Lung (tissue), 12 donors: Measurements from ENCODE around the gene OCIAD2. TPM values are rescaled to one million over a fixed set of nuclear protein-coding genes. Genes with fewer than 3 reads are reported as not detected.
A peak's percentile ranks its signal among the peaks of the same experiment; 100 is the strongest.

Experiments used
- ATAC-seq: fragments of 200-7000 bp; cut with Tn5 transposase; one replicate; pipeline ENCODE4 v1.9.1; 2020; ENCODE audit warnings: moderate number of reproducible peaks; ENCODE audit not compliant: insufficient read depth, low FRiP score
- DNase-seq, 3 donors: peaks; one replicate each; pipeline ENCODE4 v3.0.0-alpha.2; 2013 to 2017
- H3K27ac ChIP-seq, 2 donors: one replicate each; pipeline ENCODE4 v1.5.1; 2013; ENCODE audit warnings: mild to moderate bottlenecking in 2 of 2, moderate library complexity in 2 of 2, control low read depth in 1 of 2, inconsistent platforms in 1 of 2, low read depth in 1 of 2, low read length in 1 of 2
- H3K27me3 ChIP-seq, 3 donors: one replicate each; pipeline ENCODE4 v1.5.1; 2013; ENCODE audit warnings: low read length in 2 of 3; ENCODE audit not compliant: control insufficient read depth in 3 of 3, insufficient read depth in 3 of 3
- H3K36me3 ChIP-seq, 4 donors: one replicate each; pipeline ENCODE4 v1.5.1; 2013; ENCODE audit warnings: low read length in 4 of 4, mild to moderate bottlenecking in 1 of 4, moderate library complexity in 1 of 4; ENCODE audit not compliant: control insufficient read depth in 4 of 4, insufficient read depth in 4 of 4
- H3K4me1 ChIP-seq, 5 donors: one replicate each; pipeline ENCODE4 v1.5.1; 2013; ENCODE audit warnings: low read length in 5 of 5, mild to moderate bottlenecking in 2 of 5, moderate library complexity in 1 of 5; ENCODE audit not compliant: control insufficient read depth in 5 of 5, insufficient read depth in 5 of 5
- H3K4me3 ChIP-seq: one replicate; pipeline ENCODE4 v1.5.1; 2013; ENCODE audit warnings: mild to moderate bottlenecking, control low read depth, moderate library complexity
- H3K9ac ChIP-seq, 2 donors: one replicate each; pipeline ENCODE4 v1.5.1; 2013; ENCODE audit warnings: low read length in 2 of 2, control low read depth in 1 of 2; ENCODE audit not compliant: insufficient read depth in 1 of 2
- H3K9me3 ChIP-seq, 4 donors: one replicate each; pipeline ENCODE4 v1.5.1; 2013; ENCODE audit warnings: low read length in 3 of 4, mild to moderate bottlenecking in 1 of 4, moderate library complexity in 1 of 4; ENCODE audit not compliant: control insufficient read depth in 4 of 4, insufficient read depth in 3 of 4
- CTCF ChIP-seq: IDR thresholded peaks from 2 replicates; pipeline ENCODE4 v1.5.1; 2012; ENCODE audit warnings: mild to moderate bottlenecking; ENCODE audit errors: control extremely low read depth, extremely low read depth
- WGBS, 2 donors: extraction: QIAGEN DNeasy Blood & Tissue Kit; methylation state at CpG; one replicate each; pipeline ENCODE4 v1.1.7; 2013; 5-methylcytosine and 5-hydroxymethylcytosine counted together
- polyA plus RNA-seq, 2 donors: library from polyadenylated mRNA; stranded (reverse); fragments of 200-250 nt; gene quantifications; one replicate each; pipeline ENCODE4 v1.2.1, GENCODE V29; 2013
- total RNA-seq, 2 donors: library from RNA; depleted of rRNA in 1 of 2; stranded (reverse); fragments of >200 nt in 1 of 2; gene quantifications; one replicate each; pipeline ENCODE4 v1.2.1, GENCODE V29; 2014 to 2021
- donor health status: control.
- donor health status: control.
- donor health status: Bipolar disorder and iron deficiency.
- donor health status: healthy.
- donor health status: DM: yes; HTN: yes; CAD: no.

The OCIAD2 gene
- total and polyA plus RNA-seq, 4 donors: 13.1 to 56.3 (median 36.0) TPM

GRCh38 chr4:48905363-48906015, 1.1 kb downstream of the OCIAD2 start:
- Histone ChIP-seq H3K9me3 (no peaks in the 10 kb centered on the region), H3K27ac (no peak overlapping the region), H3K36me3 (no peaks in the 10 kb centered on the region), H3K4me1 (peaks cover 0 to 17% (median 0%) of the 10 kb centered on the region in 5 donors), H3K27me3 (no peaks in the 10 kb centered on the region), H3K4me3 (peak overlapping the region; percentile 80), H3K9ac (peak overlapping the region in 1 of 2 donors; percentile 86)
- WGBS, 2 donors: 77 to 81% methylated on average over 9 of the region's 9 CpGs
- ATAC-seq (no peak), DNase-seq (no peak)
- no peak for TF ChIP-seq CTCF

GRCh38 chr4:48904541-48905142, 1.9 kb downstream of the OCIAD2 start:
- Histone ChIP-seq H3K9me3 (no peaks in the 10 kb centered on the region), H3K9ac (no peak overlapping the region), H3K36me3 (peaks cover 0 to under 1% (median 0%) of the 10 kb centered on the region in 4 donors), H3K4me3 (no peak overlapping the region), H3K27me3 (no peaks in the 10 kb centered on the region), H3K4me1 (peaks cover 0 to 17% (median 0%) of the 10 kb centered on the region in 5 donors), H3K27ac (no peak overlapping the region)
- TF ChIP-seq CTCF: no peak
- DNase-seq (no peak), ATAC-seq (no peak)
- WGBS, 2 donors: 93 to 94% methylated on average over 3 of the region's 3 CpGs

- 97% methylated on average over 4 of the region's 4 CpGs for WGBS, 2 donors
- H3K27me3 ChIP-seq: no peaks in the 10 kb centered on the region
- ATAC-seq: no peak
- peaks cover 0 to 3% (median 0%) of the 10 kb centered on the region in 4 donors for H3K36me3 ChIP-seq
- peaks cover 0 to 17% (median 0%) of the 10 kb centered on the region in 5 donors for H3K4me1 ChIP-seq
- no peak overlapping the region for H3K4me3 ChIP-seq
- no peak overlapping the region for H3K9ac ChIP-seq
- H3K9me3 ChIP-seq: no peaks in the 10 kb centered on the region
- H3K27ac ChIP-seq: no peak overlapping the region
- no peak for TF ChIP-seq CTCF
- no peak for DNase-seq
Observed at GRCh38 chr4:48904101-48904500, 2.5 kb downstream of the OCIAD2 start.
